ENCODE results near the gene ZBTB2.

GRCh38 chr6:151434369-151434768, 43.0 kb upstream of the ZBTB2 start:
- TF ChIP-seq PRDM10 (tag by site-specific recombination; IDR thresholded peaks at IDR 0.05), result no peak
- TF ChIP-seq ZNF18 (tag by site-specific recombination; IDR thresholded peaks at IDR 0.05), result no peak
- no peak for TF ChIP-seq ELK4 (IDR thresholded peaks at IDR 0.05; ENCODE audit: borderline replicate concordance, low read depth, low read length)
- no peak for TF ChIP-seq ZNF138 (tag by site-specific recombination; IDR thresholded peaks at IDR 0.05; ENCODE audit: borderline replicate concordance)
- TF ChIP-seq, protein P1, sequence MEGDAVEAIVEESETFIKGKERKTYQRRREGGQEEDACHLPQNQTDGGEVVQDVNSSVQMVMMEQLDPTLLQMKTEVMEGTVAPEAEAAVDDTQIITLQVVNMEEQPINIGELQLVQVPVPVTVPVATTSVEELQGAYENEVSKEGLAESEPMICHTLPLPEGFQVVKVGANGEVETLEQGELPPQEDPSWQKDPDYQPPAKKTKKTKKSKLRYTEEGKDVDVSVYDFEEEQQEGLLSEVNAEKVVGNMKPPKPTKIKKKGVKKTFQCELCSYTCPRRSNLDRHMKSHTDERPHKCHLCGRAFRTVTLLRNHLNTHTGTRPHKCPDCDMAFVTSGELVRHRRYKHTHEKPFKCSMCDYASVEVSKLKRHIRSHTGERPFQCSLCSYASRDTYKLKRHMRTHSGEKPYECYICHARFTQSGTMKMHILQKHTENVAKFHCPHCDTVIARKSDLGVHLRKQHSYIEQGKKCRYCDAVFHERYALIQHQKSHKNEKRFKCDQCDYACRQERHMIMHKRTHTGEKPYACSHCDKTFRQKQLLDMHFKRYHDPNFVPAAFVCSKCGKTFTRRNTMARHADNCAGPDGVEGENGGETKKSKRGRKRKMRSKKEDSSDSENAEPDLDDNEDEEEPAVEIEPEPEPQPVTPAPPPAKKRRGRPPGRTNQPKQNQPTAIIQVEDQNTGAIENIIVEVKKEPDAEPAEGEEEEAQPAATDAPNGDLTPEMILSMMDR (tag by site-specific recombination; IDR thresholded peaks at IDR 0.05), result no peak
- TF ChIP-seq, protein P2, sequence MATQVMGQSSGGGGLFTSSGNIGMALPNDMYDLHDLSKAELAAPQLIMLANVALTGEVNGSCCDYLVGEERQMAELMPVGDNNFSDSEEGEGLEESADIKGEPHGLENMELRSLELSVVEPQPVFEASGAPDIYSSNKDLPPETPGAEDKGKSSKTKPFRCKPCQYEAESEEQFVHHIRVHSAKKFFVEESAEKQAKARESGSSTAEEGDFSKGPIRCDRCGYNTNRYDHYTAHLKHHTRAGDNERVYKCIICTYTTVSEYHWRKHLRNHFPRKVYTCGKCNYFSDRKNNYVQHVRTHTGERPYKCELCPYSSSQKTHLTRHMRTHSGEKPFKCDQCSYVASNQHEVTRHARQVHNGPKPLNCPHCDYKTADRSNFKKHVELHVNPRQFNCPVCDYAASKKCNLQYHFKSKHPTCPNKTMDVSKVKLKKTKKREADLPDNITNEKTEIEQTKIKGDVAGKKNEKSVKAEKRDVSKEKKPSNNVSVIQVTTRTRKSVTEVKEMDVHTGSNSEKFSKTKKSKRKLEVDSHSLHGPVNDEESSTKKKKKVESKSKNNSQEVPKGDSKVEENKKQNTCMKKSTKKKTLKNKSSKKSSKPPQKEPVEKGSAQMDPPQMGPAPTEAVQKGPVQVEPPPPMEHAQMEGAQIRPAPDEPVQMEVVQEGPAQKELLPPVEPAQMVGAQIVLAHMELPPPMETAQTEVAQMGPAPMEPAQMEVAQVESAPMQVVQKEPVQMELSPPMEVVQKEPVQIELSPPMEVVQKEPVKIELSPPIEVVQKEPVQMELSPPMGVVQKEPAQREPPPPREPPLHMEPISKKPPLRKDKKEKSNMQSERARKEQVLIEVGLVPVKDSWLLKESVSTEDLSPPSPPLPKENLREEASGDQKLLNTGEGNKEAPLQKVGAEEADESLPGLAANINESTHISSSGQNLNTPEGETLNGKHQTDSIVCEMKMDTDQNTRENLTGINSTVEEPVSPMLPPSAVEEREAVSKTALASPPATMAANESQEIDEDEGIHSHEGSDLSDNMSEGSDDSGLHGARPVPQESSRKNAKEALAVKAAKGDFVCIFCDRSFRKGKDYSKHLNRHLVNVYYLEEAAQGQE (tag by site-specific recombination; IDR thresholded peaks at IDR 0.05), result no peak
- TF ChIP-seq ZNF792 (tag by site-specific recombination; IDR thresholded peaks at IDR 0.05), result no peak
- no peak for TF ChIP-seq PBX3 (CRISPR knock-in tag; IDR thresholded peaks at IDR 0.05)
- no peak for TF ChIP-seq ZNF704 (tag by site-specific recombination; IDR thresholded peaks at IDR 0.05)
- TF ChIP-seq MYNN (tag by site-specific recombination; IDR thresholded peaks at IDR 0.05; ENCODE audit: borderline replicate concordance), result no peak
- TF ChIP-seq, protein P3, sequence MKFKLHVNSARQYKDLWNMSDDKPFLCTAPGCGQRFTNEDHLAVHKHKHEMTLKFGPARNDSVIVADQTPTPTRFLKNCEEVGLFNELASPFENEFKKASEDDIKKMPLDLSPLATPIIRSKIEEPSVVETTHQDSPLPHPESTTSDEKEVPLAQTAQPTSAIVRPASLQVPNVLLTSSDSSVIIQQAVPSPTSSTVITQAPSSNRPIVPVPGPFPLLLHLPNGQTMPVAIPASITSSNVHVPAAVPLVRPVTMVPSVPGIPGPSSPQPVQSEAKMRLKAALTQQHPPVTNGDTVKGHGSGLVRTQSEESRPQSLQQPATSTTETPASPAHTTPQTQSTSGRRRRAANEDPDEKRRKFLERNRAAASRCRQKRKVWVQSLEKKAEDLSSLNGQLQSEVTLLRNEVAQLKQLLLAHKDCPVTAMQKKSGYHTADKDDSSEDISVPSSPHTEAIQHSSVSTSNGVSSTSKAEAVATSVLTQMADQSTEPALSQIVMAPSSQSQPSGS (tag by site-specific recombination; IDR thresholded peaks at IDR 0.05; ENCODE audit: low read depth), result no peak
- no peak for TF ChIP-seq ZNF548 (tag by site-specific recombination; IDR thresholded peaks at IDR 0.05)
- TF ChIP-seq, protein P4, sequence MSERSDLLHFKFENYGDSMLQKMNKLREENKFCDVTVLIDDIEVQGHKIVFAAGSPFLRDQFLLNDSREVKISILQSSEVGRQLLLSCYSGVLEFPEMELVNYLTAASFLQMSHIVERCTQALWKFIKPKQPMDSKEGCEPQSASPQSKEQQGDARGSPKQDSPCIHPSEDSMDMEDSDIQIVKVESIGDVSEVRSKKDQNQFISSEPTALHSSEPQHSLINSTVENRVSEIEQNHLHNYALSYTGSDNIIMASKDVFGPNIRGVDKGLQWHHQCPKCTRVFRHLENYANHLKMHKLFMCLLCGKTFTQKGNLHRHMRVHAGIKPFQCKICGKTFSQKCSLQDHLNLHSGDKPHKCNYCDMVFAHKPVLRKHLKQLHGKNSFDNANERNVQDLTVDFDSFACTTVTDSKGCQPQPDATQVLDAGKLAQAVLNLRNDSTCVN (tag by site-specific recombination; optimal IDR thresholded peaks at IDR 0.05), result no peak

Data from HEK293 (cell line).